Keratinocyte (primary cell): ENCODE measurements around the gene FHOD1. TPM values are rescaled to one million over a fixed set of nuclear protein-coding genes. Genes with fewer than 3 reads are reported as not detected.

ENCODE experiments used
- DNase-seq: peaks from one replicate; pipeline ENCODE4 v3.0.0-alpha.2; 2011; ENCODE audit warnings: low read depth, missing footprints, low spot score
- FAIRE-seq: peaks from 2 replicates; lab custom pipeline; 2011; peaks lifted over from hg19 to GRCh38; lab: Jason Lieb, UNC
- H2AFZ ChIP-seq: 2 replicates; pipeline ENCODE4 v1.6.0; 2012; ENCODE audit warnings: low read length, control low read depth, inconsistent platforms; ENCODE audit not compliant: control insufficient read depth
- H3K27ac ChIP-seq: 2 replicates; pipeline ENCODE4 v1.5.1; 2011; ENCODE audit warnings: low read length; ENCODE audit not compliant: control insufficient read depth, insufficient read depth
- H3K27me3 ChIP-seq: 3 replicates; pipeline ENCODE4 v1.6.0; 2011; ENCODE audit warnings: low read length; ENCODE audit not compliant: control insufficient read depth, insufficient read depth; ENCODE audit errors: extremely low read depth
- H3K36me3 ChIP-seq, 2 experiments: 2 replicates in 1 of 2; 3 replicates in 1 of 2; pipeline ENCODE4 v1.5.1; 2011; ENCODE audit warnings: low read length in 2 of 2, mild to moderate bottlenecking in 1 of 2; ENCODE audit not compliant: control insufficient read depth in 2 of 2, insufficient read depth in 2 of 2; ENCODE audit errors: extremely low read depth in 1 of 2
- H3K4me1 ChIP-seq: 3 replicates; pipeline ENCODE4 v1.5.1; 2011; ENCODE audit warnings: low read length; ENCODE audit not compliant: control insufficient read depth, insufficient read depth; ENCODE audit errors: extremely low read depth
- H3K4me2 ChIP-seq: 3 replicates; pipeline ENCODE4 v1.6.0; 2011; ENCODE audit warnings: low read depth, low read length; ENCODE audit not compliant: control insufficient read depth, insufficient read depth; ENCODE audit errors: extremely low read depth
- H3K4me3 ChIP-seq, 3 experiments: fragments of 200-600 bp in 1 of 3; sonication (generic) in 1 of 3; 2 replicates in 2 of 3; 3 replicates in 1 of 3; pipeline ENCODE4 v1.5.1; 2011 to 2016; ENCODE audit warnings: low read length in 3 of 3, mild to moderate bottlenecking in 3 of 3, control low read depth in 2 of 3, inconsistent platforms in 1 of 3, low read depth in 1 of 3, mixed read lengths in 1 of 3, mixed run types in 1 of 3, moderate library complexity in 1 of 3; ENCODE audit not compliant: control insufficient read depth in 2 of 3, insufficient read depth in 2 of 3; ENCODE audit errors: extremely low read depth in 1 of 3
- H3K79me2 ChIP-seq: 2 replicates; pipeline ENCODE4 v1.6.0; 2012; ENCODE audit warnings: low read length; ENCODE audit not compliant: control insufficient read depth, insufficient read depth
- H3K9ac ChIP-seq: 3 replicates; pipeline ENCODE4 v1.6.0; 2011; ENCODE audit warnings: low read length; ENCODE audit not compliant: control insufficient read depth, insufficient read depth; ENCODE audit errors: extremely low read depth
- H3K9me1 ChIP-seq: 3 replicates; pipeline ENCODE4 v1.6.0; 2011; ENCODE audit warnings: low read length; ENCODE audit not compliant: control insufficient read depth, insufficient read depth; ENCODE audit errors: extremely low read depth
- H3K9me3 ChIP-seq: 2 replicates; pipeline ENCODE4 v1.5.1; 2012; ENCODE audit warnings: low read depth, low read length; ENCODE audit not compliant: control insufficient read depth
- H4K20me1 ChIP-seq: 3 replicates; pipeline ENCODE4 v1.6.0; 2011; ENCODE audit warnings: low read length; ENCODE audit not compliant: control insufficient read depth, insufficient read depth; ENCODE audit errors: extremely low read depth
- EZH2 ChIP-seq: IDR thresholded peaks from one replicate; pipeline ENCODE4 v1.6.1; 2012; ENCODE audit warnings: inconsistent platforms, mild to moderate bottlenecking, low read length, moderate library complexity
- dilution Hi-C: fragments of 300-500 bp; cut with MboI; formaldehyde crosslinking; loops from one replicate; pipeline ENCODE4 v1.7.0; 2020; ENCODE audit warnings: low sequenced_read_pairs; ENCODE audit not compliant: extremely low pct_ligation_motif_present
- polyA plus RNA-seq, 5 experiments: library from polyadenylated mRNA; depleted of rRNA in 3 of 5; stranded (reverse) in 3 of 5; stranded (forward) in 1 of 5; unstranded in 1 of 5; fragments of >200 nt; gene quantifications; 1 replicate in 1 of 5; 2 replicates in 3 of 5; 3 replicates in 1 of 5; pipeline versions ENCODE4 v1.2.1 to v1.2.3, GENCODE V29; 2011 to 2012; ENCODE audit warnings: missing spikeins in 2 of 5, low read depth in 1 of 5, low replicate concordance in 1 of 5
- TF ChIP-seq, protein P1 (sequence below), 3 experiments: IDR thresholded peaks in 1 of 3; conservative IDR thresholded peaks in 1 of 3; optimal IDR thresholded peaks in 1 of 3; 2 replicates in 2 of 3; 3 replicates in 1 of 3; pipeline versions ENCODE3 to v1.5.1; 2011; ENCODE audit warnings: low read length in 3 of 3, mild to moderate bottlenecking in 3 of 3, moderate library complexity in 2 of 3, control low read depth in 1 of 3, inconsistent platforms in 1 of 3; ENCODE audit not compliant: insufficient read depth in 2 of 3; ENCODE audit errors: extremely low read depth in 1 of 3

The FHOD1 gene
- polyA plus RNA-seq, 1 donor (not counting 4 experiments of a cell fraction or from before 2014, with no cell fraction given) = 29.4 TPM

DNA sequence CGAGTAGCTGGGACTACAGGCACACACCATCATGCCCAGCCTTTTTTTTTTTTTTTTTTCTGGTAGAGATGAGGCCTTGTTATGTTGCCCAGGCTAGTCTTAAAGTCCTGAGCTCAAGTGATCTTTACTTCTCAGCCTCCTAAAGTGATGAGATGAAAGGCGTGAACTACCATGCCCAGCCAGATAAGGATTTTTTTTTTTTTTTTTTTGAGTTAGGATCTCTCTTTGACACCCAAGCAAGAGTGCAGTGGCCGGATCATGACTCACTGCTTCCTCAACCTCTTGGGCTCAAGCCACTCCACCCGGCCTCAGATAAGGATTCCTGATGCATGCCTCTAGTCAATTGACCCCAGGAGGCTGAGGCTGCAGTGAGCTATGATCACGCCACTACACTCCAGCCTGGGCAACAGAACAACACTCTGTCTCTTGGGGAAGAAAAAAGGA, 20.9 kb upstream of the FHOD1 start:
- TF ChIP-seq EZH2 = no peak
- TF ChIP-seq, protein P1, sequence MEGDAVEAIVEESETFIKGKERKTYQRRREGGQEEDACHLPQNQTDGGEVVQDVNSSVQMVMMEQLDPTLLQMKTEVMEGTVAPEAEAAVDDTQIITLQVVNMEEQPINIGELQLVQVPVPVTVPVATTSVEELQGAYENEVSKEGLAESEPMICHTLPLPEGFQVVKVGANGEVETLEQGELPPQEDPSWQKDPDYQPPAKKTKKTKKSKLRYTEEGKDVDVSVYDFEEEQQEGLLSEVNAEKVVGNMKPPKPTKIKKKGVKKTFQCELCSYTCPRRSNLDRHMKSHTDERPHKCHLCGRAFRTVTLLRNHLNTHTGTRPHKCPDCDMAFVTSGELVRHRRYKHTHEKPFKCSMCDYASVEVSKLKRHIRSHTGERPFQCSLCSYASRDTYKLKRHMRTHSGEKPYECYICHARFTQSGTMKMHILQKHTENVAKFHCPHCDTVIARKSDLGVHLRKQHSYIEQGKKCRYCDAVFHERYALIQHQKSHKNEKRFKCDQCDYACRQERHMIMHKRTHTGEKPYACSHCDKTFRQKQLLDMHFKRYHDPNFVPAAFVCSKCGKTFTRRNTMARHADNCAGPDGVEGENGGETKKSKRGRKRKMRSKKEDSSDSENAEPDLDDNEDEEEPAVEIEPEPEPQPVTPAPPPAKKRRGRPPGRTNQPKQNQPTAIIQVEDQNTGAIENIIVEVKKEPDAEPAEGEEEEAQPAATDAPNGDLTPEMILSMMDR (optimal IDR thresholded peaks at IDR 0.05 in 1 of 3, IDR thresholded peaks at IDR 0.05 in 1 of 3, conservative IDR thresholded peaks at IDR 0.05 in 1 of 3; ENCODE audit: extremely low read depth in 1 of 3, insufficient read depth in 2 of 3, low read length in 3 of 3) = no peak
- H3K79me2 ChIP-seq = no peaks in the 10 kb centered on the region
- H2AFZ ChIP-seq = no peak overlapping the region
- H3K36me3 ChIP-seq = no peaks in the 10 kb centered on the region
- no peaks in the 10 kb centered on the region for H3K4me1 ChIP-seq
- FAIRE-seq (no peak), DNase-seq (no peak)
- no peak overlapping the region for H3K27ac ChIP-seq
- H3K9me3 ChIP-seq = no peaks in the 10 kb centered on the region
- H3K9ac ChIP-seq = no peak overlapping the region
- no peaks in the 10 kb centered on the region for H3K9me1 ChIP-seq
- H3K4me3 ChIP-seq = no peak overlapping the region
- dilution Hi-C loops = no loop called here
- no peaks in the 10 kb centered on the region for H4K20me1 ChIP-seq
- peaks cover 24% of the 10 kb centered on the region for H3K27me3 ChIP-seq
- H3K4me2 ChIP-seq = no peak overlapping the region

DNA sequence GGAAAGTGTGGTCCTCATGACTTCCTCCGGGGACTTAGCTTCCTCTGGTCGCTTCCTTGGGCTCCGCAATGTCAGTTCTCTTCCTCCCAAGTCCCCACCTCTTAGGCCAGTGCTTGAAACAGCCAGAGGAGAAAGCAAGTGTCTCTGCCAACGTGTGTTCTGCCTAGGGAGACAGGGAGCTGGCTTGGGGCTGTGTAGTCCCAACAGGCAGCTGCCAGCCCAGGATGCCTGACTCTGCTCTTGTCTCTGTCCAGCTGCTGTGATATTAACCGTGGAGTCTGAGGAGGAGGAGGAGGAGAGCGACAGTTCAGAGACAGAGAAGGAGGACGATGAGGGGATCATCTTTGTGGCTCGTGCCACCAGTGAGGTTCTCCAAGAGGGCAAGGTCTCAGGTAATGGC, 18.6 kb upstream of the FHOD1 start:
- no peak overlapping the region for H3K9ac ChIP-seq
- FAIRE-seq (no peak), DNase-seq (no peak)
- H3K4me1 ChIP-seq = no peaks in the 10 kb centered on the region
- no peaks in the 10 kb centered on the region for H3K36me3 ChIP-seq
- no peak overlapping the region for H3K4me2 ChIP-seq
- H3K79me2 ChIP-seq = no peaks in the 10 kb centered on the region
- H3K9me3 ChIP-seq = no peaks in the 10 kb centered on the region
- TF ChIP-seq EZH2 = no peak
- TF ChIP-seq, protein P1 (optimal IDR thresholded peaks at IDR 0.05 in 1 of 3, IDR thresholded peaks at IDR 0.05 in 1 of 3, conservative IDR thresholded peaks at IDR 0.05 in 1 of 3; ENCODE audit: extremely low read depth in 1 of 3, insufficient read depth in 2 of 3, low read length in 3 of 3) = no peak
- no peaks in the 10 kb centered on the region for H4K20me1 ChIP-seq
- no peak overlapping the region for H3K27ac ChIP-seq
- H3K4me3 ChIP-seq = no peak overlapping the region
- H3K27me3 ChIP-seq = peaks cover 24% of the 10 kb centered on the region
- no peak overlapping the region for H2AFZ ChIP-seq
- dilution Hi-C loops = no loop called here
- no peaks in the 10 kb centered on the region for H3K9me1 ChIP-seq
